Immature natural killer cell (primary cell): ENCODE data around the gene NPPC. TPM values are rescaled to one million over a fixed set of nuclear protein-coding genes. Genes with fewer than 3 reads are reported as not detected.
"Not testable (repeated sequence)": the region's sequence is repeated elsewhere in the genome, so short reads cannot be mapped to it uniquely, and the experiment has no call there.

Experiments used
- DNase-seq, 3 donors: peaks; one replicate each; pipeline ENCODE4 v3.0.0; 2022; ENCODE audit warnings: mixed read lengths in 1 of 3
- H3K27ac Mint-ChIP-seq, 6 donors: one replicate each; pipeline ENCODE4 v1.8.0; 2020; ENCODE audit warnings: mixed read lengths in 6 of 6, mild to moderate bottlenecking in 5 of 6, inconsistent platforms in 4 of 6, moderate library complexity in 3 of 6
- H3K27me3 Mint-ChIP-seq, 3 donors: one replicate each; pipeline ENCODE4 v1.8.0; 2020 to 2021; ENCODE audit warnings: low read depth in 3 of 3, mild to moderate bottlenecking in 3 of 3, mixed read lengths in 3 of 3, moderate library complexity in 3 of 3, inconsistent platforms in 1 of 3
- H3K36me3 Mint-ChIP-seq, 3 donors: one replicate each; pipeline ENCODE4 v1.8.0; 2020; ENCODE audit warnings: mixed read lengths in 3 of 3, inconsistent platforms in 2 of 3, mild to moderate bottlenecking in 2 of 3
- H3K4me1 Mint-ChIP-seq, 2 donors: one replicate each; pipeline ENCODE4 v1.8.0; 2020; ENCODE audit warnings: inconsistent platforms in 2 of 2, mild to moderate bottlenecking in 2 of 2, mixed read lengths in 2 of 2, moderate library complexity in 1 of 2
- H3K4me3 Mint-ChIP-seq, 5 donors: one replicate each; pipeline ENCODE4 v1.8.0; 2020; ENCODE audit warnings: mild to moderate bottlenecking in 5 of 5, mixed read lengths in 5 of 5, inconsistent platforms in 3 of 5, moderate library complexity in 3 of 5
- H3K9me3 Mint-ChIP-seq, 6 donors: one replicate each; pipeline ENCODE4 v1.8.0; 2020; ENCODE audit warnings: mild to moderate bottlenecking in 6 of 6, mixed read lengths in 6 of 6, inconsistent platforms in 4 of 6, moderate library complexity in 3 of 6
- polyA plus RNA-seq, 3 donors: library from polyadenylated mRNA; unstranded; fragments of 300-500 nt; fragmentation: Illumina TruSeq; gene quantifications; one replicate each; pipeline ENCODE4 v1.2.3, GENCODE V29; 2021

NPPC gene
- polyA plus RNA-seq, 3 donors from 2014 or later, result 0.33 TPM; not detected in 2

DNA sequence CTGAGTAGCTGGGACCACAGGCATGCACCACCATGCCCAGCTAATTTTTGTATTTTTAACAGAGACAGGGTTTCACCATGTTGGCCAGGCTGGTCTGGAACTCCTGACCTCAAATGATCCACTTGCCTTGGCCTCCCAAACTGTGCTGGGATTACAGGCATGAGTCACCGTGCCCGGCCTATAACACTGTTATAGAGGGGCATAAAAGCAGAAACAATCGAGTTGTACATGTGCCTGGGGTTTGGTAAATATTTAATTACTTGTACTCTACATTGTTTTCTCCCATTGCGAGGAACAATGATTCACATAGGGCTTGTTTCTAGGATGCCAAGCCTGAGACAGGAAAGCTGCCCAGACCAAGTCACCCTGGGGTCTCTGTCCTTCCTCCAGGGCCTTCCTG lies 45.8 kb downstream of the NPPC start:
- not testable (repeated sequence) for H3K36me3 Mint-ChIP-seq, H3K4me3 Mint-ChIP-seq
- H3K27me3 Mint-ChIP-seq, result peaks cover 7 to 25% (median 10%) of the 10 kb centered on the region in 3 donors

DNA sequence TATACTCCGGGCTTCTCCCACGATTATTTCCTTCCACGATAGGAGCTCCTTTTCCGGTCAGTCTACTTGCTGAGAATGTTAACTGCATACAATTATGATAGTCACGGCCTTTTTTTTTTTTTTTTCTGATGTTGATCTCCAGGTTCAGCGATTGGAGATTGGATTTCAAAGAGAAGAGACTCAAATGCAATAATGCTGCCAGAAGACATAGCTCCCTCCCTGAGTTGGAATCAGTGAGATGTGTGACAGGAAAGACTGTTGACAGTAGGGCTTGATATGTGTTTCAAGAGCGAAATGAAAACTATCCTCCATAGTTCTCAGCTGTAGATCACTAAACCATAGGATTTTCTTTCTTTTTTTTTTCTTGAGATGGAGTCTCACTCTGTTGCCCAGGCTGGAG lies 47.0 kb downstream of the NPPC start:
- no peaks in the 10 kb centered on the region for H3K9me3 Mint-ChIP-seq
- H3K4me3 Mint-ChIP-seq, result no peak overlapping the region
- peaks cover 7 to 16% (median 10%) of the 10 kb centered on the region in 3 donors for H3K27me3 Mint-ChIP-seq
- H3K27ac Mint-ChIP-seq, result no peak overlapping the region
- no peaks in the 10 kb centered on the region for H3K4me1 Mint-ChIP-seq
- H3K36me3 Mint-ChIP-seq, result no peaks in the 10 kb centered on the region
- DNase-seq, result no peak

More for the DNA sequence above, 45.8 kb downstream of the NPPC start:
- H3K27ac Mint-ChIP-seq, H3K4me1 Mint-ChIP-seq, DNase-seq, H3K9me3 Mint-ChIP-seq: not testable (repeated sequence)

DNA sequence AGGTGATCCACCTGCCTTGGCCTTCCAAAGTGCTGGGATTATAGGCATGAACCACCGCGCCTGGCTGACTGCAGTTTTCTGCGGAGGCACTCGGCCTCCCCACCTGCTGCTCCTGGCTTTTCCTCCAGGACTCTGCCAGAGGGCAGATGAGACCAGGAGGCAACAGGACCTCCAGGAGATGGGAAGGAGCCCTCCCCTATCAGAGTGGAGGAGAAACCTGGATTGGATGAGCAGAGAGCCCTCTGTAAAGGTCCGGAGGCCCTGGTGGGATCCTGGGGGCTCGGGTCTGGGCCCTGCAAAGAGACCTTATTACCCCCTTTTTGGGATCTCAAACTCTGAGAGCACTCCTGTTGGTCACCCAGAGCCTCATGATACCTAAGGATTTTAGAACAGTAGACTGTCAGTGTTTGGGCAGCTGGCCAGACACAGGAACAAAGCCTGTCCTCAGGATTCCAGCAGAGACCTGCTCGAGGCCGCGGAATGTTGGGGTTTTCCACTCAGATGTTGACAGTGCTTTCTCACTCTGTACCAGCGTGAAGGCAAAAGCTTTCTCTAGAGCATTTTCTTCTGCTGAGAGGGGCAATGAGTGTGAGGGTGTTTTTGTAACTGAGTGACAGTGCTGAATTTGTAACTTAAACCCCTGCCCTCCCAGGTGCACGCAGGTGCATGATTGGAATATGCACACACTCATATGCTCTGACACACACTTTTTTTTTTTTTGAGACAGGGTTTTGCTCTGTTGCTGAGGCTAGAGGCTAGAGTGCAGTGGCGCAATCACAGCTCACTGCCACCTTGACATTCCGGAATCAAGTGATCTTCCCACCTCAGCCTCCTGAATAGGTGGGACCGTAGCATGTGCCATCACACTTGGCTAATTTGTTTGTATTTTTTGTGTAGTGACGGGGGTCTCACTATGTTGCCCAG lies 48.4 kb downstream of the NPPC start:
- Mint-ChIP-seq H3K27me3 (peaks cover 3 to 13% (median 5%) of the 10 kb centered on the region in 3 donors), H3K4me1 (no peaks in the 10 kb centered on the region), H3K27ac (no peak overlapping the region), H3K36me3 (no peaks in the 10 kb centered on the region), H3K9me3 (no peaks in the 10 kb centered on the region), H3K4me3 (no peak overlapping the region)
- DNase-seq, result no peak

DNA sequence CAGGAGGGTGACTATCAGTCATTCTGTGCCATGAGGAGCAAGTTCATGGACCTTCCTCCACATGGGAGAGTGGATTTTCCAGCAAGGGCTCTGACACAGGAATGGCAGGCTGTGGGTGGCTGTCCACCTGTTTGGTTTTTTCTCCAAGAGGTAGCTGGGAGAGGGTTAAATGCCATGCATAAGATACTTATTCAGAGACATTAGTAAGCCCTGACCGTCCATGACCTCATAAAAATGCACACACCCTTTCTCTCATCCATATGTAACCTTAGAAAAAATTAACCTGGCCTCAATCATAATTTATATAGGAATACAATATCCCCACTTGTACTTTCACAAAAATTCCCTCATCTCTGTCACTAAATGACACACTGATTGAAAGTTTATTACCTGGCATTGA lies 51.3 kb downstream of the NPPC start:
- no peak overlapping the region for H3K4me3 Mint-ChIP-seq
- H3K4me1 Mint-ChIP-seq, result no peaks in the 10 kb centered on the region
- H3K27me3 Mint-ChIP-seq, result peaks cover 0 to 5% (median 5%) of the 10 kb centered on the region in 3 donors
- no peaks in the 10 kb centered on the region for H3K36me3 Mint-ChIP-seq
- no peak overlapping the region for H3K27ac Mint-ChIP-seq
- DNase-seq, result no peak
- H3K9me3 Mint-ChIP-seq, result no peaks in the 10 kb centered on the region

Other genes starting within 250 kb of the NPPC start
- gene PTMA, start 217.9 kb downstream of the NPPC start, polyA plus RNA-seq, result 1,000 to 10,000 TPM in 2 of 3 donors, 100 to 1,000 TPM in 1; 953 to 2,361 (median 1,987) TPM
- gene PDE6D, start 145.1 kb downstream of the NPPC start, polyA plus RNA-seq, result 10 to 100 TPM; 62.2 to 84.5 (median 72.6) TPM
- gene COPS7B, start 140.0 kb downstream of the NPPC start, polyA plus RNA-seq, result 10 to 100 TPM; 23.2 to 29.0 (median 28.9) TPM
- gene DIS3L2, start 35.3 kb upstream of the NPPC start, polyA plus RNA-seq, result 10 to 100 TPM in 1 of 3 donors, 1 to 10 TPM in 2; 7.6 to 22.5 (median 8.1) TPM